HEK293T (cell line): Measurements from ENCODE around the gene LEAP2.

Experiments used
- ARNT ChIP-seq: fragments of 450-650 bp; IDR thresholded peaks from 2 replicates; pipeline ENCODE4 v1.6.1; 2017; ENCODE audit warnings: mild to moderate bottlenecking
- BHLHE40 ChIP-seq: fragments of 450-650 bp; IDR thresholded peaks from 2 replicates; pipeline ENCODE4 v1.6.1; 2016; ENCODE audit warnings: mild to moderate bottlenecking, moderate library complexity, borderline replicate concordance
- CTBP1 ChIP-seq: fragments of 450-650 bp; IDR thresholded peaks from 2 replicates; pipeline ENCODE4 v1.6.1; 2016; ENCODE audit warnings: borderline replicate concordance
- ELF4 ChIP-seq: fragments of 450-650 bp; IDR thresholded peaks from 2 replicates; pipeline ENCODE4 v1.6.1; 2017; ENCODE audit warnings: antibody characterized with exemption
- FOXA1 ChIP-seq: fragments of 450-650 bp; IDR thresholded peaks from 2 replicates; pipeline ENCODE4 v1.6.1; 2016; ENCODE audit warnings: mild to moderate bottlenecking
- FOXK2 ChIP-seq: fragments of 450-650 bp; IDR thresholded peaks from 2 replicates; pipeline ENCODE4 v1.6.1; 2016; ENCODE audit warnings: mild to moderate bottlenecking
- FOXM1 ChIP-seq: fragments of 450-650 bp; IDR thresholded peaks from 2 replicates; pipeline ENCODE4 v1.6.1; 2017; ENCODE audit warnings: mild to moderate bottlenecking, borderline replicate concordance
- HDGF ChIP-seq: fragments of 450-650 bp; IDR thresholded peaks from 2 replicates; pipeline ENCODE4 v1.6.1; 2017; ENCODE audit warnings: antibody characterized with exemption, borderline replicate concordance
- L3MBTL2 ChIP-seq: fragments of 450-650 bp; conservative IDR thresholded peaks from 2 replicates; pipeline ENCODE4 v1.6.1; 2016; ENCODE audit warnings: mild to moderate bottlenecking
- LEF1 ChIP-seq: fragments of 450-650 bp; IDR thresholded peaks from 2 replicates; pipeline ENCODE4 v1.6.1; 2017; ENCODE audit warnings: mild to moderate bottlenecking, borderline replicate concordance
- SP1 ChIP-seq: fragments of 450-650 bp; IDR thresholded peaks from 2 replicates; pipeline ENCODE4 v1.6.1; 2017
- SUZ12 ChIP-seq: fragments of 450-650 bp; IDR thresholded peaks from 2 replicates; pipeline ENCODE4 v1.6.1; 2016; ENCODE audit warnings: mild to moderate bottlenecking
- TARDBP ChIP-seq: fragments of 450-650 bp; IDR thresholded peaks from 2 replicates; pipeline ENCODE4 v1.6.1; 2016
- ZNF384 ChIP-seq: fragments of 450-650 bp; IDR thresholded peaks from 2 replicates; pipeline ENCODE4 v1.6.1; 2016

GRCh38 chr5:132868754-132869153 is 4.7 kb upstream of the LEAP2 start:
- TF ChIP-seq SUZ12 (no peak), FOXM1 (no peak), ELF4 (no peak), CTBP1 (no peak), L3MBTL2 (no peak), ZNF384 (no peak), FOXK2 (no peak), FOXA1 (no peak), HDGF (no peak), SP1 (no peak), LEF1 (no peak), BHLHE40 (no peak), ARNT (no peak), TARDBP (no peak)
